SU-DHL-6 (cell line): ENCODE measurements around the gene HPCAL4.

Source experiments
- EZH2phosphoT487 ChIP-seq: fragments of 200-600 bp; sonication (generic), shearing (Covaris generic); conservative IDR thresholded peaks from 2 replicates; pipeline ENCODE4 v1.6.1; 2018; ENCODE audit warnings: mild to moderate bottlenecking, antibody characterized with exemption, low read length, moderate library complexity, mixed read lengths
- TF ChIP-seq, protein P1 (sequence below): fragments of 200-600 bp; sonication (generic); IDR thresholded peaks from one replicate; pipeline ENCODE4 v1.5.1; 2017; ENCODE audit warnings: antibody characterized with exemption, mild to moderate bottlenecking, low read length, moderate library complexity; ENCODE audit not compliant: insufficient read depth, poor library complexity, severe bottlenecking

DNA sequence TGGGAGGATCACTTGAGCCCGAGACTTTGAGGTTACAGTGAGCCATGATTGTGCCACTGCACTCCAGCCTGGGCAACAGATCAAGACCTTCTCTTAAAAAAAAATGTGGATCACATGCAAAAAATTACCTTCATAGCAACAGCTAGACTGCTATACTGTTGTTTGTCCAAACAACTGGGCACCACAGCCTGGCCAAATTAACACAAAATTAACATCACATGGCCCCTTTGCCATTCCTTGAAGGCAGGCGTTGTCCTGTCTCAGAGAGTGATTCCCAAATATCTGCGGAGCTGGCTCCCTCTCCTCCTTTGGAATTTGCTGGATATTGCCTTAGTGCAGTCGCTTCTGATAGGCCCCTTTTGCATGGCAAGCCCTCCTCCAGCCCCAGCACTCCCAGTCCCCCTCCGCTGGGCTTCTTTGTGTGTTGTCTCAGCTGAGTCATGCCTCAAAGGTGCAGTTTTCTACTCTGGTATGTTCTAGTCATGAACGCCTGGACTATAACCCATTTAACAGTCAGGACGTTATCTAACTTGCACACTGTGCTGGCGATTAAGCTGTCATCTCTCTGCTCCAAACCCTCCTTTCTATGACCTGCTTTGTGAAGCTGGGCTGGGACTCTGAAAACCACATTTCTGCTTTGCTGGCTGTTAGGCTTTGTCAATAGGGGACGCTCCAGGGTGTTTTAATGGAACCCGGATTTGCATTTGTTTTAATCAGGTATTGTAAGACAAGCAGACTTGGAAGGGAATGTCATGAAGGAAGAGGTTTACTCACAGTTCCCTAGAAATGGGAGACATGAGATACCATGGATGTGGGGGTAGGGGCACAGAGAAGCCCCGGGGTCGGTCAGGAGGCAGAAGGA, 20.1 kb upstream of the HPCAL4 start:
- TF ChIP-seq, protein P1, sequence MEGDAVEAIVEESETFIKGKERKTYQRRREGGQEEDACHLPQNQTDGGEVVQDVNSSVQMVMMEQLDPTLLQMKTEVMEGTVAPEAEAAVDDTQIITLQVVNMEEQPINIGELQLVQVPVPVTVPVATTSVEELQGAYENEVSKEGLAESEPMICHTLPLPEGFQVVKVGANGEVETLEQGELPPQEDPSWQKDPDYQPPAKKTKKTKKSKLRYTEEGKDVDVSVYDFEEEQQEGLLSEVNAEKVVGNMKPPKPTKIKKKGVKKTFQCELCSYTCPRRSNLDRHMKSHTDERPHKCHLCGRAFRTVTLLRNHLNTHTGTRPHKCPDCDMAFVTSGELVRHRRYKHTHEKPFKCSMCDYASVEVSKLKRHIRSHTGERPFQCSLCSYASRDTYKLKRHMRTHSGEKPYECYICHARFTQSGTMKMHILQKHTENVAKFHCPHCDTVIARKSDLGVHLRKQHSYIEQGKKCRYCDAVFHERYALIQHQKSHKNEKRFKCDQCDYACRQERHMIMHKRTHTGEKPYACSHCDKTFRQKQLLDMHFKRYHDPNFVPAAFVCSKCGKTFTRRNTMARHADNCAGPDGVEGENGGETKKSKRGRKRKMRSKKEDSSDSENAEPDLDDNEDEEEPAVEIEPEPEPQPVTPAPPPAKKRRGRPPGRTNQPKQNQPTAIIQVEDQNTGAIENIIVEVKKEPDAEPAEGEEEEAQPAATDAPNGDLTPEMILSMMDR = no peak
- no peak for TF ChIP-seq EZH2phosphoT487
